ENCODE data around the gene GALNT16. TPM values are rescaled to one million over a fixed set of nuclear protein-coding genes. Genes with fewer than 3 reads are reported as not detected.

GALNT16 gene
- polyA plus RNA-seq, 1 experiment: 1.7 TPM

- Histone ChIP-seq H3K4me3 (ENCODE audit: low read depth, low read length) (peak overlapping the region; percentile 99), H3K27me3 (ENCODE audit: control insufficient read depth, insufficient read depth, low read length) (no peaks in the 10 kb centered on the region), H3K36me3 (ENCODE audit: control insufficient read depth, insufficient read depth, low read length) (peaks cover 2% of the 10 kb centered on the region)
- TF ChIP-seq, protein P1, sequence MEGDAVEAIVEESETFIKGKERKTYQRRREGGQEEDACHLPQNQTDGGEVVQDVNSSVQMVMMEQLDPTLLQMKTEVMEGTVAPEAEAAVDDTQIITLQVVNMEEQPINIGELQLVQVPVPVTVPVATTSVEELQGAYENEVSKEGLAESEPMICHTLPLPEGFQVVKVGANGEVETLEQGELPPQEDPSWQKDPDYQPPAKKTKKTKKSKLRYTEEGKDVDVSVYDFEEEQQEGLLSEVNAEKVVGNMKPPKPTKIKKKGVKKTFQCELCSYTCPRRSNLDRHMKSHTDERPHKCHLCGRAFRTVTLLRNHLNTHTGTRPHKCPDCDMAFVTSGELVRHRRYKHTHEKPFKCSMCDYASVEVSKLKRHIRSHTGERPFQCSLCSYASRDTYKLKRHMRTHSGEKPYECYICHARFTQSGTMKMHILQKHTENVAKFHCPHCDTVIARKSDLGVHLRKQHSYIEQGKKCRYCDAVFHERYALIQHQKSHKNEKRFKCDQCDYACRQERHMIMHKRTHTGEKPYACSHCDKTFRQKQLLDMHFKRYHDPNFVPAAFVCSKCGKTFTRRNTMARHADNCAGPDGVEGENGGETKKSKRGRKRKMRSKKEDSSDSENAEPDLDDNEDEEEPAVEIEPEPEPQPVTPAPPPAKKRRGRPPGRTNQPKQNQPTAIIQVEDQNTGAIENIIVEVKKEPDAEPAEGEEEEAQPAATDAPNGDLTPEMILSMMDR (IDR thresholded peaks at IDR 0.05; ENCODE audit: insufficient read depth, low read depth, low read length): no peak
- ChIA-PET POLR2A (no interaction called here), CTCF (no interaction called here)
- DNase-seq (ENCODE audit: low read depth): no peak
These were observed 140.2 kb downstream of the GALNT16 start for GRCh38 chr14:69400154-69400553.

GRCh38 chr14:69401841-69402240 is 141.9 kb downstream of the GALNT16 start:
- no peak for DNase-seq (ENCODE audit: low read depth)
- Histone ChIP-seq H3K27me3 (ENCODE audit: control insufficient read depth, insufficient read depth, low read length) (no peaks in the 10 kb centered on the region), H3K36me3 (ENCODE audit: control insufficient read depth, insufficient read depth, low read length) (no peaks in the 10 kb centered on the region), H3K4me3 (ENCODE audit: low read depth, low read length) (no peak overlapping the region)
- ChIA-PET CTCF (no interaction called here), POLR2A (interaction anchor here (0.7 kb wide), 1 partner anchor 14 kb away, joined by 3 read pairs; no protein-coding TSS in a partner anchor)
- TF ChIP-seq, protein P1 (IDR thresholded peaks at IDR 0.05; ENCODE audit: insufficient read depth, low read depth, low read length): no peak

GRCh38 chr14:69404478-69404877 is 144.5 kb downstream of the GALNT16 start:
- TF ChIP-seq, protein P1 (IDR thresholded peaks at IDR 0.05; ENCODE audit: insufficient read depth, low read depth, low read length): no peak
- no peak for DNase-seq (ENCODE audit: low read depth)
- ChIA-PET POLR2A (no interaction called here), CTCF (interaction anchor here (0.9 kb wide), 1 partner anchor 20 kb away, joined by 3 read pairs; no protein-coding TSS in a partner anchor)
- no peaks in the 10 kb centered on the region for H3K27me3 ChIP-seq (ENCODE audit: control insufficient read depth, insufficient read depth, low read length)
- H3K4me3 ChIP-seq (ENCODE audit: low read depth, low read length): no peak overlapping the region
- H3K36me3 ChIP-seq (ENCODE audit: control insufficient read depth, insufficient read depth, low read length): no peaks in the 10 kb centered on the region

DNA sequence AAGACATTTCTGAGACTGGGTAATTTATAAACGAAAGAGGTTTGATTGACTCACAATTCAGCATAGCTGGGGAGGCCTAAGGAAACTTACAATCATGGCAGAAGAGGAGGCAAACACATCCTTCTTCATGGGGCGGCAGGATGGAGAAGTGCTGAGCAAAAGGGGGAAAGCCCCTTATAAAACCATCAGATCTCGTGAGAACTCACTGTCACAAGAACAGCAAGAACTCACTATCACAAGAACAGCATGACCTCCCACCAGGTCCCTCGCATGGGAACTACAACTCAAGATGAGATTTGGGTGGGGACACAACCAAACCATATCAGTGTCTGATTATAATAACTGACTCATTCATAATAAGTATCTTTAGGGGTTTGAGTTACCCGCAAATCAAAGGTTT is 144.9 kb downstream of the GALNT16 start:
- no peak for DNase-seq (ENCODE audit: low read depth)
- CTCF ChIA-PET: interaction anchor here (0.9 to 1.2 kb wide), 2 partner anchors 18 to 20 kb away, joined by 3 read pairs; no protein-coding TSS in a partner anchor
- POLR2A ChIA-PET: no interaction called here
- Histone ChIP-seq H3K27me3 (ENCODE audit: control insufficient read depth, insufficient read depth, low read length) (no peaks in the 10 kb centered on the region), H3K4me3 (ENCODE audit: low read depth, low read length) (no peak overlapping the region), H3K36me3 (ENCODE audit: control insufficient read depth, insufficient read depth, low read length) (no peaks in the 10 kb centered on the region)
- TF ChIP-seq, protein P1 (IDR thresholded peaks at IDR 0.05; ENCODE audit: insufficient read depth, low read depth, low read length): no peak

DNA sequence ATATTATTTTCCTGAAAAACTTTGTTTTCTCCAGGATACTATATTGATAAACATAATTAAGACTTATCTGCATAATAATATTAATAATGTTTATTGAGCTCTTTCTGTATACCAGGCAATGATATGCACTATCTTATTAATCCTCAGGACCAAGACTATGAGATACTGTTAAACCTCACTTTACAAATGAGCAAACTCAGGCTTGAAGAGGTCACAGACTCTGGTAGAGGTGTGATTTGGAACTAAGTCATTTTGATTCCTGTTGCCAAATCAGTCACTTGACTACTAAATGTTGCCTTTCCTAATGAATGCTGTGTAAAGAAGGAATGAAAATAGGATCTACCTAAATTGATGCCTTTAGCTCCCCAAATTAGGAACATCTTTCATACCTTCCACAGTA is 145.8 kb downstream of the GALNT16 start:
- Histone ChIP-seq H3K36me3 (ENCODE audit: control insufficient read depth, insufficient read depth, low read length) (no peaks in the 10 kb centered on the region), H3K27me3 (ENCODE audit: control insufficient read depth, insufficient read depth, low read length) (no peaks in the 10 kb centered on the region), H3K4me3 (ENCODE audit: low read depth, low read length) (no peak overlapping the region)
- ChIA-PET POLR2A (no interaction called here), CTCF (interaction anchor here (1.2 kb wide), 1 partner anchor 17 kb away, joined by 3 read pairs; no protein-coding TSS in a partner anchor)
- TF ChIP-seq, protein P1 (IDR thresholded peaks at IDR 0.05; ENCODE audit: insufficient read depth, low read depth, low read length): no peak
- DNase-seq (ENCODE audit: low read depth): no peak

Other genes starting within 250 kb of the GALNT16 start
- 27.5 and 42.0 TPM in 2 replicates for gene DCAF5, start 107.0 kb upstream of the GALNT16 start, polyA plus RNA-seq (2011; rRNA removed)
- gene EXD2, start 68.7 kb upstream of the GALNT16 start, polyA plus RNA-seq (2011; rRNA removed): 17.7 and 22.7 TPM in 2 replicates
- 43.1 and 109 TPM in 2 replicates for gene ERH, start 138.1 kb downstream of the GALNT16 start, polyA plus RNA-seq (2011; rRNA removed)
- gene SLC39A9, start 138.5 kb downstream of the GALNT16 start, polyA plus RNA-seq (2011; rRNA removed): 70.3 and 86.3 TPM in 2 replicates
- gene PLEKHD1, start 224.6 kb downstream of the GALNT16 start, polyA plus RNA-seq (2011; rRNA removed): 0.01 TPM in 2 replicates

All from BJ (cell line).